Neural cell (in vitro differentiated cells): ENCODE measurements around the gene KHK. TPM values are rescaled to one million over a fixed set of nuclear protein-coding genes. Genes with fewer than 3 reads are reported as not detected.

ENCODE experiments used
- H2AFZ ChIP-seq: fragments of 200-600, 300-800 bp; sonication (generic), shearing (Covaris generic); 2 replicates; pipeline ENCODE4 v1.6.0; 2014; ENCODE audit warnings: low read depth, mild to moderate bottlenecking, antibody characterized with exemption, low read length, moderate library complexity
- H3F3A ChIP-seq: fragments of 200-600 bp; shearing (Covaris generic); 2 replicates; pipeline ENCODE4 v1.6.1; 2016; ENCODE audit warnings: mild to moderate bottlenecking, moderate library complexity, mixed read lengths, antibody characterized with exemption, low read length; ENCODE audit not compliant: insufficient read depth, poor library complexity, severe bottlenecking
- H3K27ac ChIP-seq: fragments of 200-600, 300-800 bp; sonication (generic), shearing (Covaris generic); 2 replicates; pipeline ENCODE4 v1.5.1; 2014; ENCODE audit warnings: mild to moderate bottlenecking, low read length, moderate library complexity
- H3K27me3 ChIP-seq: fragments of 300-800, 200-600 bp; sonication (generic), shearing (Covaris generic); 2 replicates; pipeline ENCODE4 v1.6.0; 2014; ENCODE audit warnings: mild to moderate bottlenecking, low read depth, low read length, moderate library complexity; ENCODE audit not compliant: insufficient read depth
- H3K36me3 ChIP-seq: fragments of 300-800, 200-600 bp; sonication (generic), shearing (Covaris generic); 2 replicates; pipeline ENCODE4 v1.5.1; 2014; ENCODE audit warnings: mild to moderate bottlenecking, antibody characterized with exemption, low read length, moderate library complexity; ENCODE audit not compliant: insufficient read depth
- H3K4me2 ChIP-seq: fragments of 300-800, 200-600 bp; sonication (generic), shearing (Covaris generic); 2 replicates; pipeline ENCODE4 v1.6.0; 2014; ENCODE audit warnings: mild to moderate bottlenecking, low read length
- H3K4me3 ChIP-seq: fragments of 300-800, 200-600 bp; sonication (generic), shearing (Covaris generic); 2 replicates; pipeline ENCODE4 v1.5.1; 2014; ENCODE audit warnings: mild to moderate bottlenecking, low read length, moderate library complexity
- H3K79me2 ChIP-seq: fragments of 200-600 bp; shearing (Covaris generic); replicated peaks from 2 replicates; pipeline ENCODE4 v1.6.0; 2014; ENCODE audit warnings: mild to moderate bottlenecking, low read length, moderate library complexity; ENCODE audit not compliant: insufficient read depth
- H3K9ac ChIP-seq: fragments of 300-800, 200-600 bp; sonication (generic), shearing (Covaris generic); 2 replicates; pipeline ENCODE4 v1.6.1; 2016; ENCODE audit warnings: mild to moderate bottlenecking, low read length, mixed read lengths
- H3K9me2 ChIP-seq: fragments of 200-600 bp; shearing (Covaris generic); 2 replicates; pipeline ENCODE4 v1.6.1; 2016; ENCODE audit warnings: mild to moderate bottlenecking, low read length, mixed read lengths; ENCODE audit not compliant: insufficient read depth
- H3K9me3 ChIP-seq: fragments of 200-600, 300-800 bp; sonication (generic), shearing (Covaris generic); 2 replicates; pipeline ENCODE4 v1.6.1; 2016; ENCODE audit warnings: mild to moderate bottlenecking, mixed run types, low read length, moderate library complexity, mixed read lengths
- H4K20me1 ChIP-seq: fragments of 200-600 bp; shearing (Covaris generic); 2 replicates; pipeline ENCODE4 v1.6.1; 2016; ENCODE audit warnings: mild to moderate bottlenecking, mixed run types; ENCODE audit not compliant: insufficient read depth
- EZH2 ChIP-seq: fragments of 200-600, 300-800 bp; shearing (Covaris generic), sonication (generic); IDR thresholded peaks from 2 replicates; pipeline ENCODE4 v1.6.1; 2014; ENCODE audit warnings: antibody characterized with exemption, low read length, borderline replicate concordance, mild to moderate bottlenecking; ENCODE audit not compliant: insufficient read depth, poor library complexity, severe bottlenecking
- MXI1 ChIP-seq: fragments of 450-650 bp; conservative IDR thresholded peaks from 2 replicates; pipeline ENCODE4 v1.6.1; 2014; ENCODE audit warnings: antibody characterized with exemption, mild to moderate bottlenecking; ENCODE audit not compliant: poor library complexity, severe bottlenecking
- POLR2AphosphoS5 ChIP-seq: IDR thresholded peaks from 2 replicates; pipeline ENCODE4 v1.6.1; 2012
- RAD21 ChIP-seq: fragments of 450-650 bp; conservative IDR thresholded peaks from 2 replicates; pipeline ENCODE4 v1.6.1; 2014; ENCODE audit warnings: antibody characterized with exemption, mild to moderate bottlenecking, moderate library complexity
- REST ChIP-seq: IDR thresholded peaks from 2 replicates; pipeline ENCODE4 v1.6.1; 2012; ENCODE audit warnings: borderline replicate concordance
- SMC3 ChIP-seq: fragments of 450-650 bp; conservative IDR thresholded peaks from 2 replicates; pipeline ENCODE4 v1.6.1; 2014; ENCODE audit warnings: antibody characterized with exemption, mild to moderate bottlenecking, moderate library complexity; ENCODE audit not compliant: poor library complexity
- TAF1 ChIP-seq: IDR thresholded peaks from 2 replicates; pipeline ENCODE4 v1.6.1; 2012; ENCODE audit warnings: low read depth
- polyA plus RNA-seq: library from polyadenylated mRNA; depleted of rRNA; stranded (reverse); fragments of >200 nt; gene quantifications from 2 replicates; pipeline ENCODE4 v1.2.3, GENCODE V29; 2014
- TF ChIP-seq, protein P1 (sequence below): fragments of 450-650 bp; IDR thresholded peaks from 2 replicates; pipeline ENCODE4 v1.5.1; 2014; ENCODE audit warnings: antibody characterized with exemption, mild to moderate bottlenecking, moderate library complexity; ENCODE audit not compliant: poor library complexity, severe bottlenecking

KHK gene
- polyA plus RNA-seq, 1 donor from 2014 or later, result 4.1 TPM

DNA sequence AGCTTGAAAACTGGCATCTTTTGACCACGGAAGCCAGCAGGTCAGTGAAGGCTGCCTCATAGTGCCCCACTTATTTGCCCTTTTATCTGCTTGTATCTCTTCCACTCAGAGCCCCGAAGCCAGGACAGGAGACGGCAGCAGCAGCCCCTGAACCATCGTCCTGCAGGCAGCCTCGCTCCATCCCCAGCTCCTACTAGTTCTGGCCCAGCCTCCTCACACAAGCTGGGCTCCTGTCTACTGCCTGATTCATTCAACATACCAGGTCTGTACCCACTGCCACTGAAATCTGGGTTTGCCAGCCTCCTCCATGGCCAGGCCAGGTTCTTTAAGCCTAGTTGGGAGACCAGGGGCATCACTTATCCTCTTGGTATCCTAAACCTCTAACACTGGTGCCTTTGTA, 19.2 kb upstream of the KHK start:
- no peaks in the 10 kb centered on the region for H3K27me3 ChIP-seq
- no peak overlapping the region for H3K9ac ChIP-seq
- H3F3A ChIP-seq, result no peaks in the 10 kb centered on the region
- no peak overlapping the region for H3K27ac ChIP-seq
- no peak for TF ChIP-seq POLR2AphosphoS5
- TF ChIP-seq SMC3, result no peak
- no peak for TF ChIP-seq REST
- TF ChIP-seq RAD21, result no peak
- TF ChIP-seq MXI1, result no peak
- TF ChIP-seq TAF1, result no peak
- H4K20me1 ChIP-seq, result no peaks in the 10 kb centered on the region
- H3K9me3 ChIP-seq, result no peaks in the 10 kb centered on the region
- no peak overlapping the region for H3K4me3 ChIP-seq
- peaks cover 23% of the 10 kb centered on the region for H3K79me2 ChIP-seq
- no peak overlapping the region for H2AFZ ChIP-seq
- H3K4me2 ChIP-seq, result no peak overlapping the region
- no peaks in the 10 kb centered on the region for H3K36me3 ChIP-seq
- H3K9me2 ChIP-seq, result no peaks in the 10 kb centered on the region

- Histone ChIP-seq H3K79me2 (peaks cover 23% of the 10 kb centered on the region), H2AFZ (no peak overlapping the region), H3K27me3 (no peaks in the 10 kb centered on the region), H4K20me1 (no peaks in the 10 kb centered on the region), H3K4me3 (peak overlapping the region; percentile 80), H3K9ac (no peak overlapping the region), H3K9me3 (no peaks in the 10 kb centered on the region), H3K9me2 (no peaks in the 10 kb centered on the region), H3K4me2 (no peak overlapping the region), H3F3A (no peaks in the 10 kb centered on the region), H3K27ac (no peak overlapping the region), H3K36me3 (no peaks in the 10 kb centered on the region)
- TF ChIP-seq TAF1, result no peak
- TF ChIP-seq POLR2AphosphoS5, result no peak
- TF ChIP-seq, protein P1, sequence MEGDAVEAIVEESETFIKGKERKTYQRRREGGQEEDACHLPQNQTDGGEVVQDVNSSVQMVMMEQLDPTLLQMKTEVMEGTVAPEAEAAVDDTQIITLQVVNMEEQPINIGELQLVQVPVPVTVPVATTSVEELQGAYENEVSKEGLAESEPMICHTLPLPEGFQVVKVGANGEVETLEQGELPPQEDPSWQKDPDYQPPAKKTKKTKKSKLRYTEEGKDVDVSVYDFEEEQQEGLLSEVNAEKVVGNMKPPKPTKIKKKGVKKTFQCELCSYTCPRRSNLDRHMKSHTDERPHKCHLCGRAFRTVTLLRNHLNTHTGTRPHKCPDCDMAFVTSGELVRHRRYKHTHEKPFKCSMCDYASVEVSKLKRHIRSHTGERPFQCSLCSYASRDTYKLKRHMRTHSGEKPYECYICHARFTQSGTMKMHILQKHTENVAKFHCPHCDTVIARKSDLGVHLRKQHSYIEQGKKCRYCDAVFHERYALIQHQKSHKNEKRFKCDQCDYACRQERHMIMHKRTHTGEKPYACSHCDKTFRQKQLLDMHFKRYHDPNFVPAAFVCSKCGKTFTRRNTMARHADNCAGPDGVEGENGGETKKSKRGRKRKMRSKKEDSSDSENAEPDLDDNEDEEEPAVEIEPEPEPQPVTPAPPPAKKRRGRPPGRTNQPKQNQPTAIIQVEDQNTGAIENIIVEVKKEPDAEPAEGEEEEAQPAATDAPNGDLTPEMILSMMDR, result no peak
- no peak for TF ChIP-seq SMC3
- no peak for TF ChIP-seq EZH2
- TF ChIP-seq MXI1, result no peak
- no peak for TF ChIP-seq REST
- no peak for TF ChIP-seq RAD21
Measured at GRCh38 chr2:27069436-27069835, 17.1 kb upstream of the KHK start.
